Smooth muscle cell (in vitro differentiated cells): ENCODE results near the gene KRTAP5-1. TPM values are rescaled to one million over a fixed set of nuclear protein-coding genes. Genes with fewer than 3 reads are reported as not detected.
"Not testable (repeated sequence)": the region's sequence is repeated elsewhere in the genome, so short reads cannot be mapped to it uniquely, and the experiment has no call there.

Experiments
- DNase-seq: peaks from one replicate; lab custom pipeline; 2025; ENCODE audit not compliant: unreplicated experiment; lab: John Stamatoyannopoulos, UW
- H2AFZ ChIP-seq: fragments of 200-600 bp; sonication (generic); 2 replicates; pipeline ENCODE4 v1.6.0; 2016; ENCODE audit warnings: antibody characterized with exemption, low read depth, mild to moderate bottlenecking
- H3F3A ChIP-seq: fragments of 200-600 bp; sonication (generic); 2 replicates; pipeline ENCODE4 v1.6.0; 2017; ENCODE audit warnings: antibody characterized with exemption, low read depth
- H3K27ac ChIP-seq: fragments of 200-600 bp; sonication (generic); 2 replicates; pipeline ENCODE4 v1.5.1; 2016; ENCODE audit warnings: low read depth, mild to moderate bottlenecking
- H3K27me3 ChIP-seq: fragments of 200-600 bp; sonication (generic); 2 replicates; pipeline ENCODE4 v1.6.1; 2016; ENCODE audit warnings: low read depth, mild to moderate bottlenecking
- H3K36me3 ChIP-seq: fragments of 200-600 bp; sonication (generic); 2 replicates; pipeline ENCODE4 v1.5.1; 2016; ENCODE audit warnings: low read depth
- H3K4me1 ChIP-seq: fragments of 200-600 bp; sonication (generic); 2 replicates; pipeline ENCODE4 v1.5.1; 2016; ENCODE audit warnings: low read depth
- H3K4me2 ChIP-seq: fragments of 200-600 bp; sonication (generic); 2 replicates; pipeline ENCODE4 v1.6.0; 2016; ENCODE audit warnings: mild to moderate bottlenecking
- H3K4me3 ChIP-seq: fragments of 200-600 bp; sonication (generic); 2 replicates; pipeline ENCODE4 v1.5.1; 2016; ENCODE audit warnings: mild to moderate bottlenecking
- H3K79me2 ChIP-seq: fragments of 200-600 bp; sonication (generic); 2 replicates; pipeline ENCODE4 v1.6.0; 2016; ENCODE audit warnings: low read depth, mild to moderate bottlenecking
- H3K9ac ChIP-seq: fragments of 200-600 bp; sonication (generic); 2 replicates; pipeline ENCODE4 v1.6.0; 2016; ENCODE audit warnings: low read depth
- H3K9me3 ChIP-seq: fragments of 200-600 bp; sonication (generic); replicated peaks from 2 replicates; pipeline ENCODE4 v1.5.1; 2016; ENCODE audit warnings: low read depth
- H4K20me1 ChIP-seq: fragments of 200-600 bp; sonication (generic); 2 replicates; pipeline ENCODE4 v1.6.0; 2016; ENCODE audit warnings: low read depth
- CTCF ChIP-seq: fragments of 200-600 bp; sonication (generic); IDR thresholded peaks from 2 replicates; pipeline ENCODE4 v1.5.1; 2017; ENCODE audit warnings: borderline replicate concordance, mild to moderate bottlenecking, antibody characterized with exemption; ENCODE audit not compliant: insufficient read depth, poor library complexity, severe bottlenecking
- WGBS: methylation state at CpG from one replicate; pipeline ENCODE4 v1.1.7; 2016; ENCODE audit warnings: low lambda C conversion rate; 5-methylcytosine and 5-hydroxymethylcytosine counted together
- polyA plus RNA-seq: library from polyadenylated mRNA; unstranded; fragments of >200 nt; fragmentation: Nextera tagmentation; extraction: Ambion mirVana; gene quantifications from 2 replicates; pipeline ENCODE4 v1.2.1, GENCODE V29; 2016
- total RNA-seq: library from RNA; depleted of rRNA; stranded (reverse); fragments of >200 nt; gene quantifications from 2 replicates; pipeline ENCODE4 v1.2.3, GENCODE V29; 2014

The KRTAP5-1 gene
- total and polyA plus RNA-seq, 2 experiments from 2014 or later = not detected

GRCh38 chr11:1597331-1597993, 12.4 kb upstream of the KRTAP5-1 start:
- Histone ChIP-seq H3K4me3 (no peak overlapping the region), H3K27ac (no peak overlapping the region), H3F3A (no peaks in the 10 kb centered on the region), H3K9me3 (no peaks in the 10 kb centered on the region), H3K27me3 (peaks cover 35% of the 10 kb centered on the region), H3K9ac (no peak overlapping the region), H3K79me2 (no peaks in the 10 kb centered on the region), H3K4me1 (no peaks in the 10 kb centered on the region), H2AFZ (no peak overlapping the region), H3K4me2 (no peak overlapping the region), H4K20me1 (no peaks in the 10 kb centered on the region), H3K36me3 (no peaks in the 10 kb centered on the region)
- WGBS = 86% methylated on average over 10 of the region's 10 CpGs
- DNase-seq = no peak
- TF ChIP-seq CTCF = no peak

GRCh38 chr11:1596576-1597121, 11.6 kb upstream of the KRTAP5-1 start:
- not testable (repeated sequence) for H3K36me3 ChIP-seq, H3K4me3 ChIP-seq, H4K20me1 ChIP-seq, H3K9ac ChIP-seq, H3K27ac ChIP-seq, H3F3A ChIP-seq, H3K9me3 ChIP-seq, H2AFZ ChIP-seq, H3K79me2 ChIP-seq, H3K4me2 ChIP-seq, H3K4me1 ChIP-seq, DNase-seq
- peaks cover 41% of the 10 kb centered on the region for H3K27me3 ChIP-seq
- WGBS = 50% methylated on average over 19 of the region's 19 CpGs

GRCh38 chr11:1595994-1596575, 11.0 kb upstream of the KRTAP5-1 start:
- H3F3A ChIP-seq, H3K36me3 ChIP-seq, H3K27ac ChIP-seq, H3K9me3 ChIP-seq, H4K20me1 ChIP-seq, H3K4me1 ChIP-seq, H3K9ac ChIP-seq, H3K4me2 ChIP-seq, H3K79me2 ChIP-seq, DNase-seq, H3K4me3 ChIP-seq, H2AFZ ChIP-seq: not testable (repeated sequence)
- 62% methylated on average over 11 of the region's 11 CpGs for WGBS
- H3K27me3 ChIP-seq = peaks cover 40% of the 10 kb centered on the region

GRCh38 chr11:1592628-1593027, 7.5 kb upstream of the KRTAP5-1 start:
- no peak overlapping the region for H3K4me3 ChIP-seq
- no peaks in the 10 kb centered on the region for H3K79me2 ChIP-seq
- no peak for DNase-seq
- H3K9ac ChIP-seq = no peak overlapping the region
- no peaks in the 10 kb centered on the region for H3K4me1 ChIP-seq
- no peak overlapping the region for H3K27ac ChIP-seq
- peaks cover 28% of the 10 kb centered on the region for H3K27me3 ChIP-seq
- H2AFZ ChIP-seq = no peak overlapping the region
- H3K9me3 ChIP-seq = no peaks in the 10 kb centered on the region
- no peaks in the 10 kb centered on the region for H4K20me1 ChIP-seq
- no peaks in the 10 kb centered on the region for H3F3A ChIP-seq
- no peaks in the 10 kb centered on the region for H3K36me3 ChIP-seq
- WGBS = 90% methylated on average over 9 of the region's 9 CpGs
- H3K4me2 ChIP-seq = no peak overlapping the region
- TF ChIP-seq CTCF = no peak
